GM19328 (cell line): Measurements from ENCODE around the gene NAV2.
"Not testable (repeated sequence)": the region's sequence is repeated elsewhere in the genome, so short reads cannot be mapped to it uniquely, and the experiment has no call there.

Source experiments
- ATAC-seq: cut with Tn5 transposase; IDR thresholded peaks from one replicate; pipeline ENCODE4 v1.9.1; 2021; ENCODE audit warnings: mild to moderate bottlenecking, moderate library complexity; ENCODE audit not compliant: unreplicated experiment

NAV2 gene

DNA sequence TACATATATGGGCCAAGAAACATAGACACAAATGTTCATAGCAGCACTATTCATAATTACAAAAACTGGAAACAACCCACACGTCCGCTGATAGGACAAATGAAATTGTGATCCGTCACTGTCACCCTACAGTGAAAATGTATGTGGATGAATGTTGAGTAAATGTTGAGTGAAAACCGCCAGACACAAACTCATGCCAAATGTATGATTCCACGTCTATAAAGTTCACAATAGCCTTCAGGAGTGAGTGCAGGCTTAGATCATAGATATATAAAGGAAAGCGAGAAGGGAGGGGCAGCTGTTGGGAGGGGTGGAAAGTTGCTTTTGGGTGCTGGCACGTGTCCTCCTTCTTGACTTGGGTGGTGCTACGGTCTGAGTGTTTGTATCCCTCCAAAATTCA is 414.1 kb downstream of the NAV2 start:
- ATAC-seq: no peak

DNA sequence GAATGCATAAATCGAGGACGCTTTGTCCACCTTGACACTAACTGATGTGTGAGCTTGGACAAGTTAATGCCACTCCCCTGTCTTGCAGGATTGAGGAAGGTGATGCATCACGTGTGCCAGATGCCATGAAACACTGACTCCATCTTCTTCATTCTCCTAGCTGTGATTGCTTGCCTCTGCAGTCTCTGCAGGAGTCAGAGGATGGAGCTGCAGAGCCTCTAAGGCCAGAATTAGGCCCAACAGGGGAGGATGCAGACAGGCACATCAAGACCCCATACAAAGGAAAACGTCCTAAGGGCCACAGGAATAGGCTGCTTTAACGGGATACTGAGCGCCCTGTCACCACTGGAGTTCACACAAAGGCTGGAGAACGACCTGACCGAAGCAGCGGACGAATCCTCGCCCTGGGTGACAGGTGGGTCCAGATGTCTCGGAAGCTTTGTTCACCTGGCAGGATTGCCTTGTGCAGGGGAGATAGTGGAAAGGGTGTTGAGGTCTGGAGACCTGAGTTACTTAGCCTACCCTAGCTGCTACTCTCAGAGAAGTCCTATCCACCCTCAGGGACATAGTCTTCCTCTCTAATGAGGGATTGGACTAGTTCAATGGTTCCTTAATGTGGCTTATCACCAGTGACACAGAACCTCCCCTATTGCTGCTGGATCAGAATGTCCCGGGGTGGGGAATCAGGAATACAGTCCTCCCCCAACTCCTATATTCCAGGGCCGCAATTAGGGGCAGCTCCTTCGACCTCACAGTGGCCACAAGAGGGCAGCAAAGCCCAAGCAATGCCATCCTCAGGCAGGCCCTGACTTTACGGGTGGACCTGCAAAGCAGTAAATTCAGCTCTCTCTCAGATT is 415.3 kb downstream of the NAV2 start:
- no peak for ATAC-seq

DNA sequence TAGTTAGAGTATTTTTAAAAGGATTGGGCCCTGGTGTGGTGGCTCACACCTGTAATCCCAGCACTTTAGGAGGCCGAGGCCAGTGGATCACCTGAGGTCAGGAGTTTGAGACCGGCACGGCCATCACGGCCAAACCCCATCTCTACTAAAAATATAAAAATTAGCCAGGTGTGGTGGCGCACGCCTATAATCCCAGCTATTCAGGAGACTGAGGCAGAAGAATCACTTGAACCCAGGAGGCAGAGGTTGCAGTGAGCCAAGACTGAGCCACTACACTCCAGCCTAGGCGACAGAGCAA is 415.8 kb downstream of the NAV2 start:
- ATAC-seq: not testable (repeated sequence)

DNA sequence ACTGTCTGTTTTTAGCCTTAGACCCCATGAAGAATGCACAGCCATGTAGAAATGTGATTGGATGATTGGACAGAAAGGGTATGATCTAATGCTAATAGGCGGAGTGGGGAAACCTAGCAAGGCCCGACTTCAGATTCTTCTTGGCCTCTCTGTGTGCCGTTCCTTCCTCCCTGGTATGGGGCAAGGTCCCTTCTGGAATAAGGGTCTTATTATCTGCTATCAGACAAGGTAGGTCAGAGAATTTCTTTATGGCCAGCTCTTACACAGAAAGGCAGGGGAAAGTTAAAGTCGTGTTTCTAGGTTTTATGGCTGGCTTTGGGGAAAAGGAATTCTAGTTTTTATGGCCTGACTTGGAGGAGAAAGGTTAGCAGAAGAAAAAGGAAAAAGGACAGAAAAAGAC is 417.0 kb downstream of the NAV2 start:
- no peak for ATAC-seq

DNA sequence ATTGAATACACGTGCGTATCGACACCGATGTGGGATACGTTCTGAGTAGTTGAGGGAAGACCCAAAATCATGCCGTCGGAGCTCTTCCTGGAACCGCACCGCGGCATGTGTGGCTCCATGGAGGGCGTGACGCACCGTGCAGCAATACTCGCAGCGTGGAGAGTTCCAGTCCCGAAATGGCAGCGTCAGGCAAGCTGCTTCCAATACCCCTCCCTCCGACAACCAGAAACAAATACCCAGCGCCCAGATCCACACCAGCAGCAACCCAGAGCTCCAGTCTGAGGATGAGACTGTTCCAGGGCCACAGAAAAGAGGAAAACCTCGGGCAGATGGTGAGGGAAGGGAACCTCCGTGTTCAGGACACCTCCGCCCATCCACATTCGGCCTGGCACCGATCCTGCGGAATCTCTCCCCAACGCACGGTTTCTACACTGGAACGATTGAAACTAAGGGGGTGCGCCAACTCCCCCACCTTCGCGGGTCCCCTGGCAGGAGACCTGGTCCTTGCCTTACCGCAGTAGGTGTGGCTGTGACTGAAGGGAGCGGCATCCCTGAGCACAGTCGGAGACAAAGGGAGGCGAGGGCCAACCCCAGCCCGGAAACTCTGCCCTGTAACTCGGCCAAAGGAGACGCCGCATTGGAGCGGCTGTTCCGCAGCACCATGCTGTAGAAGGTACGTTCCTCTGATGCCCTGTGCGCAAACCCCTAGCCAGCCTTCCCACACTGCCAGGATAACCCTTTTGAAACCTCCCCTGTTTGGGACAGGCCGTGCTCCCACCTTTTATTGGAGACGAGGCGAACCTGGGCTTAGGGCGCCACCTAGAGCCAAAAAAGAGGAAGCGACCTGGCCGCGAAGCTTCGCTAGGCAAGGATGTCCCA is 419.4 kb downstream of the NAV2 start:
- no peak for ATAC-seq

DNA sequence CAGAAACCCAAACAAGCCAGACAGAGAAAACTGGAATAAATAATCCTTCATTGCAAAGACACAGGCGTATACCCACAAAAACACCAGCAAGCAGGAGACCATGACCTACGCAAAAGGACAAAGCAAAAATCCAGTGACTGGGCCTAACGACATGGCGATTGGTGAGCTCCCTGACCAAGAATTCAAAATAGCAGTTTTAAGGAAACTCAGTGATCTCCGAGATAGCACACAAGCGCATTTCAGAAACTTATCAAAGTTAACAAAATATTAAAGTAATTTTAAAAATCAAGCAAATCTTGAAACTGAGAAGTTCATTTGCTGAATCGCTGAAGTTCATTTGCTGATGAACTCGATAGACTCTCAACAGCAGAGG is 420.0 kb downstream of the NAV2 start:
- no peak for ATAC-seq

DNA sequence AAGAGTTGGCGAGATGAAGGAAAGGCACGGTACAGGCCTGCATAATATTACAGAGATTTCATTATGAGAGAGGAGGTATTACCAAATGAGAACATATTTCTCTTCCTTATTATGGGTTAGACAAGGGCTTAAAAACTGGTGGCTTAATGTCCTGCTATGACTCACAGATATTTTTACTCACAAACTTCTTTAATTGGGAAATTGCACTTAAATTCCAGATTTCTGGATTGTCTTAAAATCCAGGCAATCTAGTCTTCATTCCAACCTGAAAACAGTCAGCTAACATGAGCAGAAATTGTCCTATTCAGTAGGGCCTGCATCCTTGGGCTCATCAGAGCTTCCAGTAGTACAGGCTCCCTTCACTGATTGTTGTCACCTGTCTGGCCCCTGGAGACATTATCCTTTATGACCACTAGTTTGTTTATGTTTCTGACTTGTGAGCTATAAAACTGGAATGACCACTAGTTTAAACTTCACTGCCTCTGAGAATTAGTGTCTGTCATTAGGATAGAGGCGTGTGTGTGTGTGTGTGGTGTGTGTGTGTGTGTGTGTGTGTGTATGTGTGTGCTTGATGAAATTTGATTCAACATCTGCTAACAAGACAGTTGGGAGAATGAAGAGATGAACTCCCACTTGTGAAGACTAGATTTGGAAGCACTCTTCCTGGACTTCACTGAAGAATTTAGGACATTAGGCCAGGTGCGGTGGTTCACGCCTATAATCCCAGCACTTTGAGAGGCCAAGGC is 422.5 kb downstream of the NAV2 start:
- no peak for ATAC-seq

DNA sequence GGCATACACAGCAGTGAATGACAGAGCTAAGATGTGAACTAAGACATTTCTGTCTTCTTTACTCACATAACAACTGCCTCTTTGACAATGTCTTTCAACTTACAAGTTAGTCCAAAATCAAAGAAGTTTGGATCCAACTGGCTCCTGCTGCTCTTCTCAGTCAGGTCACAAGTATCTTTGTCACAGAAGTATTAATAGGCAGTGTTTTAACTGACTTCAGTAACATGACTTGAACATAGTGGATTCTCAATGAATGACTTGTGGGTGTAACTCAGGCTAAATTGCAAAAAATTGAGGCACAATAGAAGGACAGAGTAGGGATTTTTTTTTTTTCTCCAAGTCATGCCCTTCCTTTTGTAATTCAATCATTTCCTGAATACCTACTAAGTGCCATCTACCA is 425.0 kb downstream of the NAV2 start:
- ATAC-seq: no peak

DNA sequence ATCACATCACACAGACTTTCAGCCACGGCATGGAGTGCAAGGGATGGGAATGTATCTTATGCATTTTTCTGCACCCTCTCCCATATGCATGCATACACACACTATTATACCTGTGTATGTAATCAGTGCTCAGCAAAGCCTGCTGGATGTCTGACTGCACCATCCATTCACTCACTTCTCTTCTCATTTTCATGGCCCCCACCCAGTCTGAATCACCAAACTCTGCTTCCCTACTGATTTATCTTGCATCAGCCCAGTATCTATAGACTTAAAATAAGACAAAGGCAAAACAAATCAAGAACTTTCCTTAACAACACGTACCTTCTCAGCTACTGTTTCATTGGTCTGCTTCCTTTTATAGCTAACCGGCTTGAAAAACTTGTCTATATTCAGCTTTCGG is 426.1 kb downstream of the NAV2 start:
- ATAC-seq: no peak

DNA sequence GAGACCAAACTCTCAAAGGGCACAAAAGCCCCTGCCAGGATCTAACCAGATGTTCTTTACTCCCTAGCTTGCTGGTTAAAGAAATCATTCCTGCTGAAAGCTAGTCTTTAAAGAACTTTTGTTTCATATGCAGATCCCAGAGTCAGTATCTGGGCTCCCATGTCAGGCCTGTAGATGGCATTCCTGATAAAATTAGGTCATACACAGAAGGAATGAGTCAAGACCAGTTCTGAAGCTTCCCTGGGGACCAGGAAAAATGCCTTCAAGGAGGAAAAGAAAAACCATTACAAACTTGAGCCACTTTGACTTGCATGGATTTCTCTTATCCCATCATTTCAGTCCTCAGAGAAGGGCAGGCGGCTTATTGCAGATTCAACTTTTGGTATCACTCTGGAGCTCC is 441.7 kb downstream of the NAV2 start:
- no peak for ATAC-seq

DNA sequence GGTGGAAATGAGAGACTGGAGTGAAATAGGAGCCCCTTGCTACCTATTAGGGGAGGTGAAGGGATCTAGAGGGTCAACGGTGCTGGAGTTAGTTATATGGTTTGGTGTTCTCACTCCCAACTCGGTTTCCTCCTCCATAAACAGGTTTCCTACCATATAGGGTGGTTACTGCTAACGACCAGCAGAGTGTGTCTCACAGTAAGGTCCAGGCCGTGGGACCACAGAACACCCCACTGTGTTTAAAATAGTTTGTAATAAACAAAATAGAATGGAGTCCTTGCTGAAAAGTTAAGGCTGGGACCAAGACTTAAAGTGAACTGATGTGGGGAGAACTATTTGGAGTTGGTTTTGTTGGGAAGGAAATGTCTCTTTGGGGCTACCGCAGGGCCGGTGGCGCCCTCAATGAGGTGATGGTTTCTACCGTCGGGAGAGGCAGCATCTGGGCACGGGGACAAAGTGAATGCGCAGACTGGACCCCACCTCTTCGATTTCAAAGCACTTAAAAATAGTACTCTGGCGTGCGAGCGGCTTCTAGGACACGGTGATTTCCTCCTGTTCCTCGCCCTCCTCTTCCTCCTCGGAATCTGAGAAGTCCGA is 443.1 kb downstream of the NAV2 start:
- no peak for ATAC-seq

DNA sequence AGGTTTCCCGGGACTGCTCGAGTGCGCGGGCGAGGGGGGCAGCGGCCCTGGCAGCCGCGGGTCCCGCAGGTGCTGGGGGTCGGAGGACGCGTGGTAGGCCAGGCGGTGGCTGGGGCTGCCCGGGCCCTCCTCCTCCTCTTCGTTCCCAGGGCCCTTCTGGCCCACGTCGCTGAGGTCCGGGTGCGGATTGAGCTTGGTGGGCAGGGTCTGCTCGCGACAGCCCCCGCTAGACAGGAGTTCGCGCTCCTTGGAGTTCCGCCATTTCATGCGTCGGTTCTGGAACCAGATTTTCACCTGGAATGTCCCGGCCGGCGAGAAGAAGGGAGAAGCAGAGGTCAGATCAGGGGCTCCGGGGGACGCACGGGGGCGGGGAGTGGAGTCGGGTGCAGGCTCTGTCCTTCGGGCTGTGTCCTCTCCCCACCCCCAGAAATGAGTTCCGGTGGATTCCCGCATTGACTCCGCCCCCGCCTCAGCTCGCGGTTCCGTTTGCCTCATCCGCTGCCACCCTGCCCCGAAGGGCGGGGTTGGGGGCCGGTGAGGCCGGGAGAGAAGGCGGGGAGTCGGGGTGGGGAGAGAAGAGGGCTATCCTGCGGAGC is 443.7 kb downstream of the NAV2 start:
- ATAC-seq: no peak

DNA sequence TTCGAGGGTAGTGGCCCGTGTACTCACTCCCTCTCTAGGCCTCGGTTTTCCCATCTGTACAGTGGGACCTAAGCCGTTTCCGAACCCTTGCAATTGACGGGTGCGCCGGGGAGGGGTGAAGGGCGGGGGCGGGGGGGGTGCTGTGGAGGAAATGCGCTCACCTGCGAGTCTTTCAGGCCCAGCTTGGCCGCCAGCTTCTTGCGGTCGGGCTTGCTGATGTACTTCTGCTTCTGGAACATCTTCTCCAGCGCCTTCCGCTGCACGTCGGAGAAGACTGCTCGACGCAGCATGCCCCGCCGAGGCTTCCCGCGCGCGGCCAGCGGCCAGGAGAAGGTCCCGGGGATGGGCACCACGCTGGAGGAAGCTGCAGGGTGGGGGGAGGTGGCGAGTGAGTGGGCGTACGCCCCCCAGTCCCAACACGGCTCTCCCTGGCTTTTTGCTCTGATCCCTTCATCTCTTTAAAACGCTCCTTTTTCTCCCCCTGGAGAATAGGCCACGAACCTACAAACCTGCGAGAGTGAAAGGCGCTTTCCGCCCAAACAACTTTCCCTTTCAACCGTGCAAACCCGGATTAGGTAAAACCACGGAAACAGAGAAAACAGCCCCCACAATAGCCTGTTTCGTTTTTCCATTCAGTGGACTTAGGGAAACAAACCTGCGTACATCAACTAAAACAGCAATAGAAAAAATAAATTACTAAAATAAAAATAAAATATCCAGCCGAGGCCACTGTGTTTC is 444.4 kb downstream of the NAV2 start:
- no peak for ATAC-seq

DNA sequence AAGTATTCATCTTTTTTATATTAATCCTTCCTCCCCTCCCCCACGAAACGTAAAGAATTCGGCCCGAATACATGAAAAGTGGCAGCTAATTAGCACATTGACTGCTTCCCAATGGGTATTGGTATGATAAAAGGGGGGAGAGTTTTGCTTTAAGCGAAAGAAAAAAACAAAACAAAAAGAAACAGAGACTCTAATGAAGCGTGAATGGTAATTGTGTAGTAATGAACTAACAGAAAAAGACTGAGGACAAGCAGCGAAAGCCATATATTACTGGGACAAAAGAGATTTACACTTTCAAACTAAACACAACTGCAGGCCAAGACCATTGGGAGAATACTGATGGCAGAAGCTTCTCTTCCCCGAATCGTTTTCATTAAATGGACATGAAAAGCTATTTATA is 445.1 kb downstream of the NAV2 start:
- no peak for ATAC-seq

DNA sequence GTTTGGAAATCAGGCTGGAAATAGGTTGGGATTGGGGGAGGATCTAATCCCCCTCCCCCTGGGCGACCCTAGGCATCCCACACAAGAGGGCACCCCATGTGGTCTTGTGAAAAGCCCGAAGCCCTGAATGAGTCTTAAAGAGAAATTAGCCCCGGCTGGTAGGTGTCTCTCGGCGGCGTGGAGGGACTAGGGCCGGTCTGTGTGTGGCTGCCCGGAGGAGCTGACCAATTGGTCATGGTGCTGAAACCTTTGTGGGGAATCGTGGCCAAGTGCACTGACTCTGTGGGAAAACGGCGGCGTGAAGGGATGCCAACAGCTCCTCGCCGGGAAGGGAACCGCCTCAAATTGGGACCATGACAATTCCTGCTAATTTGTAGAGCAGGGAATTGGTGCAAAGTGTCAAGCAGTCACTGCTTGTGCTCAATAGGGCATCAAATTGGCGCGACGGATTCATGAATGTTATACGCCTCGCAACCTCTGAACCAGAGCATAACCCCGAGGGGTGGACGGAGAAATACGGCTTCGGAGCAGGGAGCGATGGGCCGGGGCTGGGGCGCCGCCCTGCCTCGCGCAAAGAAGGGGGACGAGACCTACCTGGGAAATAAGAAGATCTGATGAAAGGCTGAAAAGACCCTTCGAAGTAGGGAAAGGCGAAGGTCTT is 446.1 kb downstream of the NAV2 start:
- no peak for ATAC-seq

DNA sequence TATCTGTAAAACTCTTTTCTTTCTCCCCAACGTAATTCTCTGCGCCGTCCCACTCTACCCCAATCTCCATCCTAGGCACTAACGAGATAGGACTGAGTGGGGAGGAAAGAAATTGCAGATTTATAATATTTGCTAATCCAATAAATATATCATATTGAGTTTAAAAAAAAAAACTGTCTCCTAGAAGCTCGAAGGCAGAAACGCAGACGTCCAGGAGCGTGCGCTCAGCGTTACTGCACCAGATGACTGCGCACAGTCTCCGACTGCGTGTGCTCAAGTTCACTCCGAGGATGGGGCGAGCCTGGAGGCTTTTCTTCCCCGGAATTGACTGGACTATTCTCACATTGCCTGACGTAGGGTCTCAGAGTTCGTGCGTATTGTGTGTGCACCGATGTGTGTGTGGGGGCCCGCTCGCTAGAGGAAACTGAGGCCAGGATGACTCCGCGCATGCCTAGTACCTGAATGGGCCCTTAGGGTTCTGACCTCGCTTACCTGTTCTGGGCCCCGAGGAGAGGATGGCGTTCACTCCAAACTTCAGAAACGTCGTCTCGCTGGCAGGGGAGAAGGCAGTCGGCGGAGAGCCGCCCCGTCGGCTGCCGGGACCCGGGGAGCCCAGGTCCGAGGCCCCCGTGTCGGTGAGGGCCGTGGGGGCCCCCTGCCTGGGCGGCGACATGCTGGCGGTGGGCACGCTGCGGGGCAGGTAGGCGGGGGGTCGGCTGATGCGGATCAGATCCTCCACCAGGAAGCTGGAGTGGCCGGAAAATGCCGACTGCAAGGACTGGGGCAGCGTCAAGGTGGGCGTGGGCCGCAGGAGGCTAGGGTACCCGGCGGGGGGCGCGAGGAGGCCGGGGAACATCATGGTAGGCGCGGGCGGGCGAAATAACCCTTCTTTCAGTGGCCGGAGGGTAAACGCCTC is 447.1 kb downstream of the NAV2 start:
- no peak for ATAC-seq

DNA sequence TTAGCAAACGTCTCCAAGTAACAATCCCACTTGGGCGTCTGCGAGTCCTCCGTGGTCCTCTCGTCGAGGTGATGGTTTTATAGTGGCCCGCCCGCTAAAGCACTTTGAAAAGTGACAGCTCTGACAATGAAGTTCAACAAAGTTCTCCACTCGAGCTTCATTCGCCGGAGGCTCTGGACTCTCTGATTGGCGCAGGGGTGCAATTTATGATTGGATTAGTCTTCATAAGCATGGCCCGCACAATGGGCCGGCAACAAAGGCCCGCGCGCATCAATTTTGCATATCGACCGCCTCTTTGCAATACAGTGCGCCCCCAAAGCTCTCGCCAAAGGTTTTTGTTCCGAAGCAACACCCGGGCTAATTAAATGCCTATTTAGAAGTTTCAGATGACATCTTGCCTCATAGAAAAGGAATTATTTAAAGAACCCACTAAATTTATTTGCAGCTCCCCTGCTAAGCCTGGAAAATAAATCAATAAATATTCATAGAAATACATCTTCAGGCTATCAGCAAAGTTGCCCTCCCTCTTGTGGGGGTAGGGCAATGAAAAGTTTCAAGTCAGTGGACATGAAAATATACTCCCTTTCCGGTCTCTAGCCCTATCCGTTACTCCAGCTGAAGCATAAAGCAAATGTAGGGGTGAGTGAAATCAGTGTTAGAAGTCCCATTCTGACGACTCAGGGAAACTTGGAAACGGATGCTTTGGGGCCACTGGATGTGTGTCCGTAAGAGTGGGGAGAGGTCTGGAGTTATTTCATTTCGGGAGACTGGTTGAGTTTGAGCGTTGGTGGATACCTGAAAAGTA is 448.0 kb downstream of the NAV2 start, which contains the start of gene DBX1:
DBX1 (minus strand) TSS at position 51 of the 805 bp plus-strand sequence. CDS start 151 bp downstream, outside the sequence.
- no peak for ATAC-seq
